Stimulated activated naive CD8-positive, alpha-beta T cell treated with anti-CD3 and anti-CD28 coated beads, Interleukin-15, Interleukin-2, amounts not matched to agents 100 ng/mL and 50 ng/mL, for 24 hours (primary cell): ENCODE measurements around the gene TMEM39B.
"Not testable (repeated sequence)": the region's sequence is repeated elsewhere in the genome, so short reads cannot be mapped to it uniquely, and the experiment has no call there.

Experiments used
- H3K27ac Mint-ChIP-seq: one replicate; pipeline ENCODE4 v1.8.0; 2021; ENCODE audit warnings: mild to moderate bottlenecking, mixed read lengths
- H3K27me3 Mint-ChIP-seq: one replicate; pipeline ENCODE4 v1.8.0; 2021; ENCODE audit warnings: mixed read lengths
- H3K36me3 Mint-ChIP-seq: one replicate; pipeline ENCODE4 v1.8.0; 2021; ENCODE audit warnings: low read depth, mixed read lengths
- H3K4me1 Mint-ChIP-seq: one replicate; pipeline ENCODE4 v1.8.0; 2021; ENCODE audit warnings: low read depth, mixed read lengths
- H3K4me3 Mint-ChIP-seq: one replicate; pipeline ENCODE4 v1.8.0; 2021; ENCODE audit warnings: mild to moderate bottlenecking, mixed read lengths
- H3K9me3 Mint-ChIP-seq: one replicate; pipeline ENCODE4 v1.8.0; 2021; ENCODE audit warnings: mixed read lengths

The TMEM39B gene

DNA sequence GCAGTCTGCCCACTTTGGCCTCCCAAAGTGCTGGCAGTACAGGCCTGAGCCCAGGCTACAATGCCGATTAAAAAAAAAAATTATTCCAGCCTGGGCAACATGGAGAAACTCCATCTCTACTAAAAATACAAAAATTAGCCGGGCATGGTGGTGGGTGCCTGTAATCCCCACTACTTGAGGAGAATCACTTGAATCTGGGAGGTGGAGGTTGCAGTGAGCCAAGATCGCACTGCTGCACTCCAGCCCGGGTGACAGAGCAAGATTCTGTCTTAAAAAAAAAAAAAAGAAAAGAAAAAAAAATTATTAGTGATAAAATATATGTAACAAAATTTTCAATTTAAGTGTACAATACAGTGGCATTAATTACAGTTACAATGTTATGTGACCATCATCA lies 70.6 kb downstream of the TMEM39B start:
- not testable (repeated sequence) for H3K27ac Mint-ChIP-seq, H3K4me3 Mint-ChIP-seq, H3K27me3 Mint-ChIP-seq, H3K9me3 Mint-ChIP-seq
- peaks cover 43% of the 10 kb centered on the region for H3K36me3 Mint-ChIP-seq
- peaks cover 70% of the 10 kb centered on the region for H3K4me1 Mint-ChIP-seq

GRCh38 chr1:32144033-32144432 lies 71.3 kb downstream of the TMEM39B start:
- no peak overlapping the region for H3K27ac Mint-ChIP-seq
- no peaks in the 10 kb centered on the region for H3K27me3 Mint-ChIP-seq
- peaks cover 62% of the 10 kb centered on the region for H3K4me1 Mint-ChIP-seq
- peaks cover 43% of the 10 kb centered on the region for H3K36me3 Mint-ChIP-seq
- no peak overlapping the region for H3K4me3 Mint-ChIP-seq
- peaks cover 3% of the 10 kb centered on the region for H3K9me3 Mint-ChIP-seq

GRCh38 chr1:32147799-32148198 lies 75.1 kb downstream of the TMEM39B start:
- not testable (repeated sequence) for H3K27ac Mint-ChIP-seq, H3K4me3 Mint-ChIP-seq, H3K27me3 Mint-ChIP-seq, H3K9me3 Mint-ChIP-seq
- Mint-ChIP-seq H3K36me3 (peaks cover 51% of the 10 kb centered on the region), H3K4me1 (peaks cover 42% of the 10 kb centered on the region)

- Mint-ChIP-seq H3K27ac (no peak overlapping the region), H3K27me3 (no peaks in the 10 kb centered on the region)
Measured at GRCh38 chr1:32150847-32151246, 78.1 kb downstream of the TMEM39B start.

GRCh38 chr1:32151319-32151787 lies 78.6 kb downstream of the TMEM39B start:
- no peak overlapping the region for H3K27ac Mint-ChIP-seq
- H3K4me1 Mint-ChIP-seq, result peaks cover 11% of the 10 kb centered on the region
- H3K9me3 Mint-ChIP-seq, result peaks cover 3% of the 10 kb centered on the region
- no peak overlapping the region for H3K4me3 Mint-ChIP-seq
- H3K27me3 Mint-ChIP-seq, result no peaks in the 10 kb centered on the region
- H3K36me3 Mint-ChIP-seq, result peaks cover 45% of the 10 kb centered on the region

More at GRCh38 chr1:32150847-32151246, 78.1 kb downstream of the TMEM39B start:
- Mint-ChIP-seq H3K36me3 (peaks cover 43% of the 10 kb centered on the region), H3K4me3 (no peak overlapping the region), H3K4me1 (peaks cover 16% of the 10 kb centered on the region), H3K9me3 (peaks cover 3% of the 10 kb centered on the region)
